HAP-1 (cell line): ENCODE data around the gene IL25.
A peak's percentile ranks its signal among the peaks of the same experiment; 100 is the strongest.

Experiments
- DNase-seq, 2 experiments: peaks; one replicate each; pipeline ENCODE4 v3.0.0-alpha.2; 2016 to 2020; ENCODE audit warnings: low spot score in 2 of 2
- H3K27me3 ChIP-seq: fragments of 250-450 bp; sonication (Bioruptor Pico); 2 replicates; pipeline ENCODE4 v1.5.1; 2020; ENCODE audit warnings: low read depth, mild to moderate bottlenecking, moderate library complexity
- H3K36me3 ChIP-seq: fragments of 250-450 bp; sonication (Bioruptor Pico); replicated peaks from 2 replicates; pipeline ENCODE4 v1.5.1; 2020; ENCODE audit warnings: mild to moderate bottlenecking
- H3K4me1 ChIP-seq: fragments of 250-450 bp; sonication (Bioruptor Pico); 2 replicates; pipeline ENCODE4 v1.5.1; 2020; ENCODE audit warnings: mild to moderate bottlenecking
- H3K4me3 ChIP-seq: fragments of 250-450 bp; sonication (Bioruptor Pico); 2 replicates; pipeline ENCODE4 v1.5.1; 2020; ENCODE audit warnings: mild to moderate bottlenecking, moderate library complexity
- H3K9me3 ChIP-seq: fragments of 250-450 bp; sonication (Bioruptor Pico); 2 replicates; pipeline ENCODE4 v1.5.1; 2020; ENCODE audit warnings: mild to moderate bottlenecking, moderate library complexity
- in situ Hi-C: fragments of 300-500 bp; cut with MboI; formaldehyde crosslinking; loops from 3 replicates; pipeline ENCODE4 v1.14.3; 2020; ENCODE audit warnings: low sequenced_read_pairs, inconsistent platforms, mixed read lengths

The IL25 gene

DNA sequence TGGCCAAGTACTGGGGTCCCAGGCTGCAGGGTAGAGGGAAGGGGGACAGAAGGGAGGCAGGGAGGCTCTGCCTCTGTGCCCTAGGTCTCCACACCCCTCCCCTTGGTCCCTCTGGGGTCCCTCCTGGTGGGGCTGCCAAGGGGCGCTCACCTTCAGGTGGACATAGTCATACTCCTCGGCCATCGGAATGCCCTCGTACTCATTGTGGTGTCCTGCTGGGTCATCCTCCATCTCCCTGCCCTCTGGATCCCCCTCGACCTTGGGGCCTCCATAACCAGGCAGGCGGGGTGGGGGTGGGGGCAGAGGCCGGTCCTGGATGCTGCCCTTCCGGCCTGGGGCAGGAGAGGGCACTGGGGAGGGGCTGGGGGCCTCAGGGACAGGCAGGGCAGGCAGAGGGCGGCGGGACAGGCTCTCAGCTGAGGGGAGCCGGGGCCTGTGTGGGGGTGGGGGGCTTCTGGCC, 13.4 kb upstream of the IL25 start:
- in situ Hi-C loops = no loop called here

DNA sequence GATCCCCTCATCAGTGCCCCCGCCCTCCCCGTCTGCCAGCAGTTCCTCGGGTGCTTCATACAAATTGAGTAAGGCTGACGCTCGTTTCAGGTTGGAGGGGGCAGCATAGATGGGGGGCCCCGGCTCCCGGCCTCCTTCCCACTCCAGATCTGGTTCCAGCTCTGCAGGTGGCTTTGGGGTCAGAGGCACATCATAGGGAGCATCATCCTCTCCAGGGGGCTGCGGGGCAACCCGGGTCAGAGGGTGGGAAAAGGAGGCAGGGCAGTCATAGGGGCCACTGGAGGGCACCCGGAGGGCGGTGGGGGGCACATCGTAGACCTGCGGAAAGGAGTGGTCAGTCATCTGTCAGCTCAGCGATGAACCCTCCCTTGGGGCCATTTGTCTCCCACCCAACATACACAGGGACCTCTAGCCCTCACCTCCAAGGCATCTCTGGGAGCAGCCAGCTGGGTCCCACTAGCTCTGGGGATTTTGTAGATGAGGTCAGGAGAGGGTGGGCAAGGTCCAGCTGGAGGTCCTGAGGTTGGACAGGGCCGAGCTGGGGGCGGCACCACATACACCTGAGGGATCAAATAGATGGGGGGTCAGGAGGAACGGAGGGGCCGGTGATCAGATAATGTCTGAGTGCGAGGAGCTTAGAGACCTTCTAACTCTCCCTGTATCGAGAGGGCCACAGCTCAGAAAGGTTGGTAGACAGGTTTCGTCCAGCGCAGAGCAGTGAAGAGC, 12.7 kb upstream of the IL25 start:
- H3K4me1 ChIP-seq = no peaks in the 10 kb centered on the region
- DNase-seq = no peak
- H3K4me3 ChIP-seq = no peak overlapping the region
- in situ Hi-C loops = no loop called here
- H3K27me3 ChIP-seq = peaks cover 38% of the 10 kb centered on the region
- H3K9me3 ChIP-seq = no peaks in the 10 kb centered on the region
- H3K36me3 ChIP-seq = no peaks in the 10 kb centered on the region

More for the DNA sequence above, 13.4 kb upstream of the IL25 start:
- no peaks in the 10 kb centered on the region for H3K36me3 ChIP-seq
- no peaks in the 10 kb centered on the region for H3K9me3 ChIP-seq
- peaks cover 35% of the 10 kb centered on the region for H3K27me3 ChIP-seq
- no peak overlapping the region for H3K4me3 ChIP-seq
- H3K4me1 ChIP-seq = no peaks in the 10 kb centered on the region
- no peak for DNase-seq

DNA sequence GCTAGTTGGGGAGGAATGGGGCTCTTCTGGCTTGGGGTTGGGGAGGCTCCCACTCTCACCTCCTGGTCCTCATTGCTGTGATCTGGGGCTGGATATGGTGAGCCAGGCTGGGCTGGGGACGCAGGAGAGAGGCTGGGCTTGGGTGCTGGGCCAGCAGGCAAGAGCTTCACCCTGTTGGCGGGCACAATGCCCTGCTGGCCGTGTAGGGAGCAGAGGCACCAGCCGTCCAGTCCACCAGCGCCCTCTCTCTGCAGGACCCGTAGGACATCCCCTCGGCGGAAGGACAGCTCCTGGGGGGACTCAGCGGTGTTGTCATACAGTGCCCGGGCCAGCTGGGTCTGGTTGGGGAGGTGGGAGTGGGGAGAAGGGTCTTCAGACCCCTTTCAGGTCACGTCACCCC, 12.1 kb upstream of the IL25 start:
- in situ Hi-C loops = no loop called here
- no peaks in the 10 kb centered on the region for H3K36me3 ChIP-seq
- no peaks in the 10 kb centered on the region for H3K4me1 ChIP-seq
- no peaks in the 10 kb centered on the region for H3K9me3 ChIP-seq
- H3K4me3 ChIP-seq = no peak overlapping the region
- no peak for DNase-seq
- peaks cover 36% of the 10 kb centered on the region for H3K27me3 ChIP-seq

DNA sequence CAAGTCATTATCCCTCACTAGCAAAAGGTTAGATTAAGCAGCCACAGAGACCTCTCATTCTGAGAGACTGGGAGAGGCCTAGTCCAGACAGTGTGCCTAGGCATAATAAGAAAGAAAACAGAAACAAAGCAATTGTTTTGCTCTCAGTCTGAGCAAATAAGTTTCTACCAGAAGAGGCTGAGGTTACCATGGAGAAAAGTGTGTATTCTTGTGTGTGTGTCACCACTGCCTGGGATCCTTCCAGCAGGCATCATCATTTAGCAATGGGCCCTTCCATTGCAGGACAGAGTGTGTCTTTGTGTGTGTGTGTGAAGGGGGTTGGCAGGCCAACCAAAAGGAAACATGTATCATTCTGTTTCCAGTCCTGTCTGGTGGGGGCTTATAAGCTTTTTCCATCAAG, 11.3 kb upstream of the IL25 start:
- Histone ChIP-seq H3K4me3 (no peak overlapping the region), H3K4me1 (no peaks in the 10 kb centered on the region), H3K9me3 (no peaks in the 10 kb centered on the region), H3K36me3 (no peaks in the 10 kb centered on the region), H3K27me3 (peaks cover 33% of the 10 kb centered on the region)
- no peak for DNase-seq
- in situ Hi-C loops = no loop called here

DNA sequence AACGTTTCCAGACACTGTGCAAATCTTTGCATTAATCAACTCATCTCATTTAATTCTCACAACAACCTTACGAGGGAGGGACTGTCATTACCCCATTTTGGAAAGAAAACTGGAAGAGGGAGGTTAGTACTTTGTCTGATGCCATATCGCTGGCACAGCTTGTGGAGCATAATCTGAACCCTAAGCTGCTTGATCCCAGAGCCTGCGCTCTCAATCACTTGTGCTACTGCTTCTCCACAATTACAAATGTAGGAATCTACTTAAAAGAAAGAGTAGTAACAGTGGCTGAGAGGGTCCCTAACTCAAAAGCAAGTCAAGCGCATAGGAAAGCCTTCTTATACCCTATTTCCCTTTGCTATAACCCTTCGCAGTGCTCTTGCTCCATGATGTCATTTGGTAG, 10.8 kb upstream of the IL25 start:
- DNase-seq = no peak
- H3K4me3 ChIP-seq = no peak overlapping the region
- in situ Hi-C loops = no loop called here
- H3K4me1 ChIP-seq = no peaks in the 10 kb centered on the region
- no peaks in the 10 kb centered on the region for H3K36me3 ChIP-seq
- no peaks in the 10 kb centered on the region for H3K9me3 ChIP-seq
- H3K27me3 ChIP-seq = peaks cover 34% of the 10 kb centered on the region

DNA sequence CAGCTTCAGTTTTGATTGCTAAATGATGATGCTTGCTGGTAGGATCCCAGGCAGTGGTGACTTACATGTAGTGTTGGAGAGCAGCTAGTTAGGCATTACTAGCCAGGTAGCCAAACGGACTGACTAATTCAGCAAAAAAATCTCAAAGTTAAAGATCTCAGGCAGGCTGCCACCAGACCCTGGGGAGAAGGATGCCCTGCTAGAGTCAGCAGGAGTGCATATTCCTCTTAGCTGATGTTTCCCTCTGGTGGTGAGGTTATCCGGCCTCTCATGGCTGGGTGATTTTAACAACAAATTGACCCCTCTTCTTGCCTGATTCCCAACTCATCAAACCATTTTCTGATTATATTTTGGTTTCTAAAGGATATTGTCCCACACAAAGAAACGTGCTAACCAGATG, 10.4 kb upstream of the IL25 start:
- DNase-seq = no peak
- Histone ChIP-seq H3K36me3 (no peaks in the 10 kb centered on the region), H3K4me1 (no peaks in the 10 kb centered on the region), H3K9me3 (no peaks in the 10 kb centered on the region), H3K4me3 (no peak overlapping the region), H3K27me3 (peaks cover 34% of the 10 kb centered on the region)
- in situ Hi-C loops = no loop called here

DNA sequence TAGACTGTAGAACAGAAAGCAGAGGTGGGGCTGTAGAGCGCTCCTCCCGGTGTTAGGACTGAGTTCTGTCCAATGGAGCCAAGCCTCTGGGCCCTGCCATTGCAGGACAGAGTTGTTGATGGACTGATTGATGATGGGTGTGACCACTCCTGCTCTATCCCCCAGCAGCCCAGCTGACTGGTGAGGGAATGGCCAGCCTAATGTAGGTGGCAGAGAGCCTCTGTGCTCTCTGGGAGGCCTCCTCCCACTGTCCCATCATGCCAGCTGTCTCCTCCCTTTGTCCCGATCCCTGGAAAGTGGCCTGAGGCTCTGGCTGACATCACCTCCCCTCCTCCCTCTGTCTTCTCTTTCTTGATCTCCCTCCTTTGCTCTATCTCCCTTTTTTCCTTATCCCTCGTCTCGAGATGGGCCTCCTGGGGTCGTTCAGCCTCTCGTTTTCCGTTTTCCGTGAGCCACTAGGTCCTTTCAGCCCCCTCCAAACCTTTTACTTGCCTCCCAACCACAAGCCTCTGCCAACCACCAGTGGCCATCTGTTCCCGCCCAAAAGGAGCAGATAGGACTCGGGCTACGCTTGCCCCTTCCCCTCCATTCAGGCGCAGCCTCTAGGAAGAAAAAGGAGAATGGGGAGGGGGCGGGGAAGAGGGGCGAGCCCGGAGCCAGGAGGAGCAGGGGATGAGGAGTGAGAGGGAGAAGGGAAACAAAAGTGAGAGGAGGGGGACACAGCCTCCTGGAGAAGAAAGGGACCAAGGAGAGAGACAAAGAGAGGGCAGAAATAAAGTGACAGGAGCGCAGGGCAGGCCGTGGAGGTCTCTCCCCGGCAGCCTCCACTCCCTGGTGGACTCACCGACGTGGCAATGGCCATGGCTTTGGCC, 8.2 kb upstream of the IL25 start:
- DNase-seq = no peak
- Histone ChIP-seq H3K27me3 (peaks cover 32% of the 10 kb centered on the region), H3K4me1 (no peaks in the 10 kb centered on the region), H3K4me3 (no peak overlapping the region), H3K9me3 (no peaks in the 10 kb centered on the region), H3K36me3 (no peaks in the 10 kb centered on the region)
- in situ Hi-C loops = no loop called here

DNA sequence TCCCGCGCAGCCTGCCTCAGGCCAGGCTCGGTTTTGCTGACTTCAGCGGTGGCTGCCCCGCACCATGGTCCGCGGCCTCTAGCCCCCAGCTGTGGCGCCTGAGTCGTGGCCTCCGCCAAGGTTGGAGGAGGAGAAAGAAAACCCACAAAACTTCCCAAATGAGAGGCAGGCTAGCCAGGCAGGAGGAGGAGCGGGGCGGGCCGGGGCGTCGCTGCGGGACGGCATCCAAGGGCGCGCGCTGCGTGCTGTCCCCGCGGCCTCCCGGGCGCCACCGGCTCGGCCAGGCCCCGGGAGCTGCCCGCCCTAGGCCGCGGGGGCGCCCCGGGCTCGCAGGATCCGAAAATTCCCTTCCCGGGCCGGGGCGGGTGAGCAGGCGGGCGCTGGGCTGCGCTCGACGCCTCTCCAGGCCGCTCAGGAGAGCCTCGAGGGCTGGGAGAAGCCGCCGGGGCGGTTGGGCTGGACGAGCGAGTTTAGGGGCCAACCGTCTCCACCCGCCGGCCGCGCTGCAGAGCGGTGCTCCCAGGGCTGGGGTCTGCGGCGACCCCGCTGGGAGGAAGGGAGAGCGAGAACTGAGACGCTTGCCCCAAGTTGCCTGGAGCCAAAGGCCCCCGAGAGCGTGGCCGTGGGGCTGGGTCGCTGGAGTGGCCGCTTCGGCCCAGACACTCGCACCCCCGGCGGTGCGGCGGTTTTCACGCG, 7.4 kb upstream of the IL25 start, which contains the start of gene EFS:
Gene EFS, minus strand, starts transcription at position 137 of the 696 bp plus-strand sequence. CDS start 147 bp downstream, outside the sequence.
- no peak within 1 kb of the TSS for H3K4me3 ChIP-seq
- H3K36me3 ChIP-seq = no peaks in the 10 kb centered on the region
- peaks cover 32% of the 10 kb centered on the region for H3K27me3 ChIP-seq
- no peak for DNase-seq
- no peaks in the 10 kb centered on the region for H3K9me3 ChIP-seq
- H3K4me1 ChIP-seq = no peaks in the 10 kb centered on the region
- in situ Hi-C loops = no loop called here

DNA sequence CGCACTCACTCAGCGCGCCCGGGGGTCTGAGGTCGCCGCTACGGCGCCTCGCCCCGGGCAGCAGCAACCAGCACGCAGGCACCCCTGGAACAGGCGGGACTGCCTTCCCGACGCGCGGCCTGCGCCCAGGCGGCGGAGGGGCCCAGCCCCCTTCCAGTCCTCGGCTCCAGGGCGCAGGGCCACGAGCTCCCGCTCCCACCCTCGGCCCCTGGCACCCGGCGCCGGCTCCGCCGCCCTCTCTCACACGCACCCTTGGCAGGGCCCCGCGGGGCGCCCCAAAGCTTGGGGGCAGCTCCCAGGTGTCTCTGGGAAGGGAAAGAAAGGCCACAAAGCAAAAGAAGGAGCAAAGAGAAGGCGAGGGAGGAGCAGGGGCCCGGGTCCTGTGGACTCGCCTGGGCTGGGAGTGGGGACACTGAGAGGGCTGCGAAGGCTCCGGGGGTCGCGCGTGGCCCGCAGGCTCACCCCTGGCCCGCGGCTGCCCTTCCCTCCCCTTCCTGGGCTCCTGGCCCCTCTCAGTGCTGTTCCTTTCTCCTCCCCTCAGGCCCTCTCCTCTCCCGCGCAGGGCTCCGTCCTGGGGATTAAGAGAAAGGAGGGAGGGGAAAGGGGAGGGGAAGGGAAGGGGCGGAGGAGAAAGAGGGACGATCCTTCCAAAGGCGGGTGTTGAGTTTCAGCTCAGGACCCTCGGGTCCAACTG, 6.7 kb upstream of the IL25 start:
- no peaks in the 10 kb centered on the region for H3K36me3 ChIP-seq
- H3K9me3 ChIP-seq = no peaks in the 10 kb centered on the region
- no peaks in the 10 kb centered on the region for H3K4me1 ChIP-seq
- in situ Hi-C loops = no loop called here
- DNase-seq = peak in 1 of 2 experiments; percentile 25
- peaks cover 32% of the 10 kb centered on the region for H3K27me3 ChIP-seq
- H3K4me3 ChIP-seq = no peak overlapping the region

DNA sequence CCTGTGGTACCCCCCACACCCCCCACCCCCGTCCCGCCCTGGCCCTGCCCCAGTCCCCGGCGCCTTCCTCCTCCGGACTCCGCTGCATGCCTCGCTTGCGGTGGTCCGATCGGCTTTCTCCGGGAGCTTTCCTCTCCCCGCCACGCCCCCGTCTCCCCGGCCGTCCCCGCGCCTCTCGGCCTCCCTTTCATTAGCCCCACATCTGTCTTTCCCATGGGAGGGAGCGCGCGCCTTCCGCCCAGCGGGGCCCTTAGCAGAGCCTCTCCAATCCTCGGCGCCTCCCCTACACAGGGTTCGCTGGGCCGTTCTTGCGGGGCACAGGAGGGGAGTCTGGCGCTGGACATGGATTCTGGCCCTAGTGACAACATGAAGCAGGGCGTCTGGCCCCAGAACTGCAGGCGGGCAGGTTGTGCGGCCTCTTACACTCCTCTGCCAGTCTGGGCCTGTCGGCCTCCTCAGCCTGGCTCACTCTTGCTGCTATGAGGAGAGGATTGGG, 6.1 kb upstream of the IL25 start:
- in situ Hi-C loops = no loop called here
- Histone ChIP-seq H3K4me3 (no peak overlapping the region), H3K27me3 (peaks cover 36% of the 10 kb centered on the region), H3K4me1 (no peaks in the 10 kb centered on the region), H3K36me3 (no peaks in the 10 kb centered on the region), H3K9me3 (no peaks in the 10 kb centered on the region)
- peak in 1 of 2 experiments; percentile 14 for DNase-seq

DNA sequence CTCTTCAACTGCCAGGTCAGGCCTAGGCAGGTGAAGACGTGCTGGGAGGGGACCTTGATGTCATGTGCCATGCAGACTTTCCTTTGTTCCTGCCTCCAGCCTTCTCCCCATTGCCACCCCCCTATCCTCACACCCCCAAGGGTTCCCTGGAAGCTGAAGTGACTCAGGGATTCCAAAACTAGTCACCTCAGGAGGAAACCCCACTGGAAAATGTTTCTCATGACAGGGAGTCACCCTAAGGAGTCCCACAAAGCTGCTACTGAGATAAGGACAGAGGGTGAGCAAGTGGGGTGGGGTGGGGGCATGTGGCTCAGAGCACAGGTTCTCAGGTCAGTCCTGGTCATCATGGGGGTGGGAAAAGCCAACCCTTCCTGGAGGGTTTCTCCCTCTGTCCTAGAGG, 2.4 kb upstream of the IL25 start:
- H3K4me3 ChIP-seq = no peak overlapping the region
- H3K27me3 ChIP-seq = peaks cover 22% of the 10 kb centered on the region
- H3K36me3 ChIP-seq = no peaks in the 10 kb centered on the region
- H3K9me3 ChIP-seq = no peaks in the 10 kb centered on the region
- no peak for DNase-seq
- no peaks in the 10 kb centered on the region for H3K4me1 ChIP-seq
- in situ Hi-C loops = no loop called here

DNA sequence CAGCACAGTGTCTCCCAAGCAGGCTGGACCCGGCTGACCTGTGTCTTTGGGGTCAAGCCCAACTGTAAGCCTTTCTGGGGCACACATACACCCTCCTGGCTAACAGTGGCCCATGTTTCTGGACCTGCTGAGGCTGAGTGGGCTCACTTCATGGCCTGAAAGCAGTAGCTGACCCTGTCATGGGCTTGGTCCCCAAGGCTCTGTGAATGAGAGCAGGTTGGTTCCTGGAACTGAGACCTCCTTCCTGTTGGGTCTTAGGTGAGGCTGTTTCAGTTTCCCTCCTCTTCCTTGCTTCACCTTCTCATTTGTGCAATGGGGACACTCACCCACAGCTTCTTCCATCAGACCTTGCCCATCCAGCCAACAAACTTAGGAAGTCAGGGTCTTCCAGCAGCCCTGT, 744 bp upstream of the IL25 start:
- peaks cover 9% of the 10 kb centered on the region for H3K27me3 ChIP-seq
- H3K4me3 ChIP-seq = no peak overlapping the region
- in situ Hi-C loops = no loop called here
- H3K36me3 ChIP-seq = no peaks in the 10 kb centered on the region
- H3K9me3 ChIP-seq = no peaks in the 10 kb centered on the region
- H3K4me1 ChIP-seq = no peaks in the 10 kb centered on the region
- DNase-seq = no peak

DNA sequence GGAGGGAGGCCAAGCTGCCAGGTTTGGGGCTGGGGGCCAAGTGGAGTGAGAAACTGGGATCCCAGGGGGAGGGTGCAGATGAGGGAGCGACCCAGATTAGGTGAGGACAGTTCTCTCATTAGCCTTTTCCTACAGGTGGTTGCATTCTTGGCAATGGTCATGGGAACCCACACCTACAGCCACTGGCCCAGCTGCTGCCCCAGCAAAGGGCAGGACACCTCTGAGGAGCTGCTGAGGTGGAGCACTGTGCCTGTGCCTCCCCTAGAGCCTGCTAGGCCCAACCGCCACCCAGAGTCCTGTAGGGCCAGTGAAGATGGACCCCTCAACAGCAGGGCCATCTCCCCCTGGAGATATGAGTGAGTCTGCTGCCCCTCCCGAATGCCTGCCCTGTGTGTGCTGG, 432 bp downstream of the IL25 start:
- in situ Hi-C loops = no loop called here

More for the DNA sequence above, 432 bp downstream of the IL25 start:
- H3K27me3 ChIP-seq = peaks cover 4% of the 10 kb centered on the region
- no peaks in the 10 kb centered on the region for H3K4me1 ChIP-seq
- no peaks in the 10 kb centered on the region for H3K36me3 ChIP-seq
- H3K9me3 ChIP-seq = no peaks in the 10 kb centered on the region
- no peak overlapping the region for H3K4me3 ChIP-seq
- DNase-seq = no peak
